Suprapubic skin (tissue), 3 donors: Measurements from ENCODE around the gene UBR1.

Source experiments
- CTCF ChIP-seq, 2 donors: fragments of 200-600 bp in 1 of 2; fragments of 450-650 bp in 1 of 2; sonication (generic) in 1 of 2; IDR thresholded peaks; one replicate each; pipeline ENCODE4 v1.5.1; 2016 to 2019; ENCODE audit warnings: antibody characterized with exemption in 2 of 2, mild to moderate bottlenecking in 1 of 2, moderate library complexity in 1 of 2
- POLR2AphosphoS5 ChIP-seq, 3 donors: sonication (generic); formaldehyde crosslinking; IDR thresholded peaks; one replicate each; pipeline ENCODE4 v1.6.1; 2017; ENCODE audit warnings: antibody characterized with exemption in 3 of 3

GRCh38 chr15:43095243-43095642 is 10.6 kb downstream of the UBR1 start:
- TF ChIP-seq CTCF (IDR thresholded peaks at IDR 0.05) (no peak), POLR2AphosphoS5 (IDR thresholded peaks at IDR 0.05) (no peak)
